SH-SY5Y (cell line): ENCODE measurements around the gene HACD2.

Experiments
- GATA2 ChIP-seq: IDR thresholded peaks from 2 replicates; pipeline ENCODE4 v1.6.1; 2011; ENCODE audit warnings: mild to moderate bottlenecking, low read depth, low read length
- GATA3 ChIP-seq: IDR thresholded peaks from 2 replicates; pipeline ENCODE4 v1.6.1; 2011; ENCODE audit warnings: low read depth, mild to moderate bottlenecking, low read length, moderate library complexity

- no peak for TF ChIP-seq GATA3
- no peak for TF ChIP-seq GATA2
Observed at GRCh38 chr3:123481071-123481470, 103.8 kb downstream of the HACD2 start.
